ENCODE measurements around the gene NANOS3. TPM values are rescaled to one million over a fixed set of nuclear protein-coding genes. Genes with fewer than 3 reads are reported as not detected.

The NANOS3 gene
- total RNA-seq, 2 donors from 2014 or later: 1.5 TPM; not detected in 1

- TF ChIP-seq POLR2A (IDR thresholded peaks at IDR 0.05) (peak; percentile 69), POLR2AphosphoS5 (IDR thresholded peaks at IDR 0.05) (peak; percentile 89), CTCF (IDR thresholded peaks at IDR 0.05) (peak in 2 of 4 experiments; percentile 18 to 41)
Observed at GRCh38 chr19:13905634-13906520, 28.9 kb downstream of the NANOS3 start, which contains the start of the genes BRME1 and CC2D1A. Gene BRME1 (minus strand): TSS chr19:13906117. CDS start chr19:13904892, 1,225 bp downstream. Gene CC2D1A (plus strand): TSS chr19:13906201. CDS start chr19:13906442, 241 bp downstream.

GRCh38 chr19:13906521-13906904, 29.6 kb downstream of the NANOS3 start:
- 1% methylated on average over 13 of the region's 13 CpGs for WGBS
- intact Hi-C loops (cut with DNase I): no loop called here
- no peak for DNase-seq (ENCODE audit: low spot score)

More at GRCh38 chr19:13905634-13906520, 28.9 kb downstream of the NANOS3 start, which contains the start of the genes BRME1 and CC2D1A:
- H3K27me3 ChIP-seq (replicated peaks; ENCODE audit: insufficient read depth): no peaks in the 10 kb centered on the region
- H3K27ac ChIP-seq: peak within 1 kb of the TSS; percentile 80 to 82
- peak; percentile 90 for DNase-seq (ENCODE audit: low spot score)
- 8% methylated on average over 76 of the region's 86 CpGs for WGBS
- no peaks in the 10 kb centered on the region for H3K9me3 ChIP-seq
- intact Hi-C loops (cut with DNase I): no loop called here
- peak within 1 kb of the TSS; percentile 85 to 94 for H3K4me3 ChIP-seq
- peaks cover 0 to 2% of the 10 kb centered on the region in 2 donors for H3K36me3 ChIP-seq
- no peaks in the 10 kb centered on the region for H3K4me1 ChIP-seq (replicated peaks)

GRCh38 chr19:13906910-13907309, 30.0 kb downstream of the NANOS3 start:
- no peaks in the 10 kb centered on the region for H3K9me3 ChIP-seq
- peak overlapping the region; percentile 85 to 94 for H3K4me3 ChIP-seq
- TF ChIP-seq CTCF (IDR thresholded peaks at IDR 0.05): no peak
- TF ChIP-seq POLR2AphosphoS5 (IDR thresholded peaks at IDR 0.05): no peak
- no peak for TF ChIP-seq POLR2A (IDR thresholded peaks at IDR 0.05)
- WGBS: 87% methylated on average over 5 of the region's 5 CpGs
- intact Hi-C loops (cut with DNase I): no loop called here
- no peak for DNase-seq (ENCODE audit: low spot score)
- H3K4me1 ChIP-seq (replicated peaks): no peaks in the 10 kb centered on the region
- peaks cover 0 to 2% of the 10 kb centered on the region in 2 donors for H3K36me3 ChIP-seq
- H3K27ac ChIP-seq: no peak overlapping the region
- H3K27me3 ChIP-seq (replicated peaks; ENCODE audit: insufficient read depth): no peaks in the 10 kb centered on the region

More at GRCh38 chr19:13906521-13906904, 29.6 kb downstream of the NANOS3 start:
- TF ChIP-seq CTCF (IDR thresholded peaks at IDR 0.05) (no peak), POLR2AphosphoS5 (IDR thresholded peaks at IDR 0.05) (no peak), POLR2A (IDR thresholded peaks at IDR 0.05) (no peak)
- H3K4me3 ChIP-seq: peak overlapping the region; percentile 85 to 94
- H3K27ac ChIP-seq: peak overlapping the region; percentile 80 to 82
- H3K9me3 ChIP-seq: no peaks in the 10 kb centered on the region
- H3K36me3 ChIP-seq: peaks cover 0 to 2% of the 10 kb centered on the region in 2 donors
- no peaks in the 10 kb centered on the region for H3K27me3 ChIP-seq (replicated peaks; ENCODE audit: insufficient read depth)
- H3K4me1 ChIP-seq (replicated peaks): no peaks in the 10 kb centered on the region

- no peak for TF ChIP-seq POLR2A (IDR thresholded peaks at IDR 0.05)
- TF ChIP-seq POLR2AphosphoS5 (IDR thresholded peaks at IDR 0.05): no peak
- no peak for TF ChIP-seq CTCF (IDR thresholded peaks at IDR 0.05)
Observed at GRCh38 chr19:13908674-13909073, 31.7 kb downstream of the NANOS3 start.

More at GRCh38 chr19:13908674-13909073, 31.7 kb downstream of the NANOS3 start:
- intact Hi-C loops (cut with DNase I): no loop called here
- Histone ChIP-seq H3K36me3 (peaks cover 0 to 2% of the 10 kb centered on the region in 2 donors), H3K4me1 (replicated peaks) (no peaks in the 10 kb centered on the region), H3K27ac (no peak overlapping the region), H3K9me3 (no peaks in the 10 kb centered on the region), H3K4me3 (no peak overlapping the region), H3K27me3 (replicated peaks; ENCODE audit: insufficient read depth) (no peaks in the 10 kb centered on the region)
- no peak for DNase-seq (ENCODE audit: low spot score)
- 90% methylated on average over 8 of the region's 8 CpGs for WGBS

Data from prostate gland (tissue), 2 donors.